GM21528 (cell line): Measurements from ENCODE around the gene AMDHD2.

Experiments used
- ATAC-seq: cut with Tn5 transposase; IDR thresholded peaks from one replicate; pipeline ENCODE4 v1.9.1; 2021; ENCODE audit warnings: mild to moderate bottlenecking, moderate library complexity; ENCODE audit not compliant: unreplicated experiment, low FRiP score

The AMDHD2 gene

DNA sequence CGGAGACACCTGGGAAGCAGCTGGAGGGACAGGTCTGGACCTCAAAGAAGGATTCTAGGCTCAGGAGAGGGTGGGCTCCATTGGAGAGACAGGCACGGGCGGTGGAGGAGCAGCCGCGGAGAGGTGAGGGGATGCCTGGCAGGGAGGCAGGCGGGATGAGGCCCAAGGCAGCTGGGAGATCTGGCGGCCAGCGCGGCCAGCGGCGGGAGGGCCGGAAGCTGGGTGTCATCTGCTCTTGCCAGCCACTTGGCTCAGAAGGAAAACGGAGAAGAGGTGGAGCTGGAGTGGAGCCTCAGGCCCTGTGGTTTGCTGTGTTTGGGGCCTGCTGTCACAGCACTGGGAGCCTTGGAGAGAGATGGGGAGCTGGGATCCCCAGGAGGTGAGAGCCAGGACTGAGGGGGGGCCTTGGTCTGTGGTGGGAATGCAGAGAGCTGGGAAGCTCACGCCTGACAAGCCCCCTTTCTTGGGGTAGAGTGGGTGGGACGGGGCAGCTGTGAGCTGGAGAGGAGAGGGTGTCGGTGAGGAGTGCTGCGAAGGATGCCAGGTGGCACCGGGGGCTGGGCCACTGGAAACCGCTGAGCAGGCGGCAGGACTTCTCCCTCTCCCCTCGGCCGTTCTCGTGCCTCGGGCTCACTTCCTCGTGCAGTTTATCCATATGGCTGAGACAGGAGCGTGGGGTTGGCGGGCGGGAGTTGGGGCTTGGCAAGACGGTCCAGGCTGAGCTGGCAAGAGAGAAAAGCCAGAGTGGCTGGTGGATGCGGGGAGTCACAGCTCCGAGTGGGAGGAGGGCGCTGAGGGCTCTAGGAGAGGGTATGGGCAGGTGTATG lies 37.2 kb upstream of the AMDHD2 start:
- ATAC-seq, result no peak

DNA sequence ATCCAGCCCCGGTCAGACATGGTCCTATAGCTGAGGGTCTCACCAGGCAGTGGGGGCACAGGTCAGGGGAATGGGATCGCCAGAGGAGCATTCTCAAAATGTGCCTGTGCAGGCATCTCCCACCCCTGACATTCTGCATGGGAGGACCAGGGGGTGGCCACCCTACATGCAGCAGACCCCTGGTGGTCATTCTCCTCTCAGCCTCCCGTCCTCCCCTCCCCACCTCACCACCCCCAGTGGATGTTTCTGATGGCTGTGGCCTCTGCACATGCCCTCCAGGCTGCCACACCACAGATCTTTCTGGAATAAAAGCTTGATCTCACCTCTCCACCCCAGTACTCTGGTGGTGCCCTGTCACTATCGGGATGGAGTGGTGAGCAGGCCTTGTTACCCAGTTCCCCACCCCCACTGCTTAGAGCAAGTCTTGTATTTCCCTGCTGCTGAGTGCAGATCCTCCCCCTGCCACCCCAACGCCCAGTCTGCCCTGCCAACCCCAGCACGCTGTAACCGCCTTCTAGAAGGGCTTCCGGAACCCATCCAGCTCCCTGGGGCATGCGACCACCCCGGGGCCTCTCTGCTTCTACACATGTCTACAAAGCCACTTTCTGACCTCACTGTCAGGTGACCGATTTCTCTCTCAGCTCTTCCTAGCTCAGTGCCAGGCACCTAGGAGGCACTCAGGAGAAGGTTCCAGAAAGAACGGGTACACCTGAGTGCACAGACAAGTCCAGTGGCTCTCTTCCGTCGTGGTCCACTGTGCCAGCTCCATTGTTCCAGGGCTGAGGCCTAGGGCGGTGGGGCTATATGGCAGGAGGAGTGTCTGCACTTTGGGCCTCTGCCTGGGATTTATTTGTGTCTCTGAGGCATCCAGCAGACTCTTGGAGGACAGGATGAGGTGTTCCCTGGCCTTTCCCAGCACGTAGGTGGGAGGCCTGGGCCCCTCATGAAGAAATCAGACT lies 36.0 kb upstream of the AMDHD2 start:
- no peak for ATAC-seq

DNA sequence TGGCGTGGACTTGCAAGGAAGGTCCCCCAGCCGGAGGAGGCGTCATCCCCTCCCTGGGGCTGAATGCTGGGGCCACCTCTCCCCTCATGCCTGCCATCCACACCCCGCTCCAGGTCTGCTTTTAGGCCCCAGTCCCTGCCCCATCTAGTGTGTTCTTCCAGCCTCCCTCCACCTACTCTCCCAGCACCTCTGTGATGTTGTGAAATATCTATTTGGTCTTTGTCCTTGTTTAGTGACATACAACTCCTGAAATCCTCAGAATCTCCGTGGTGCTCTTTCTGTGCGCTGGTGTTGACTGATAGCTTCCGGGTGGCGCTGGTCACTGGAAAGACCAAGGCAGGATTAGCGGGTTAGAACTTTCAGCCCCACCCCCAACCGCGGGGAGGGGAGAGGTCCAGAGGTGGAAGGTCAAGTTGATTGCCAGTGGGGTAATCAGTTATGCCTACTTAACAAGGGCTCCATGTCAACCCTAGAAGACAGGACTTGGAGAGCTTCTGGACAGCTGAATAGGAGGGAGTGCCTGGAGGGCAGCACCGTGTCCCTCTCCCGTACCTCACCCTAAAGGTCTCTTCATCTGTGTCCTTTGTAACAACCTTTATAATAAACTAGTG lies 35.2 kb upstream of the AMDHD2 start:
- no peak for ATAC-seq

- no peak for ATAC-seq
These were observed 34.2 kb upstream of the AMDHD2 start for GRCh38 chr16:2485811-2486507.

DNA sequence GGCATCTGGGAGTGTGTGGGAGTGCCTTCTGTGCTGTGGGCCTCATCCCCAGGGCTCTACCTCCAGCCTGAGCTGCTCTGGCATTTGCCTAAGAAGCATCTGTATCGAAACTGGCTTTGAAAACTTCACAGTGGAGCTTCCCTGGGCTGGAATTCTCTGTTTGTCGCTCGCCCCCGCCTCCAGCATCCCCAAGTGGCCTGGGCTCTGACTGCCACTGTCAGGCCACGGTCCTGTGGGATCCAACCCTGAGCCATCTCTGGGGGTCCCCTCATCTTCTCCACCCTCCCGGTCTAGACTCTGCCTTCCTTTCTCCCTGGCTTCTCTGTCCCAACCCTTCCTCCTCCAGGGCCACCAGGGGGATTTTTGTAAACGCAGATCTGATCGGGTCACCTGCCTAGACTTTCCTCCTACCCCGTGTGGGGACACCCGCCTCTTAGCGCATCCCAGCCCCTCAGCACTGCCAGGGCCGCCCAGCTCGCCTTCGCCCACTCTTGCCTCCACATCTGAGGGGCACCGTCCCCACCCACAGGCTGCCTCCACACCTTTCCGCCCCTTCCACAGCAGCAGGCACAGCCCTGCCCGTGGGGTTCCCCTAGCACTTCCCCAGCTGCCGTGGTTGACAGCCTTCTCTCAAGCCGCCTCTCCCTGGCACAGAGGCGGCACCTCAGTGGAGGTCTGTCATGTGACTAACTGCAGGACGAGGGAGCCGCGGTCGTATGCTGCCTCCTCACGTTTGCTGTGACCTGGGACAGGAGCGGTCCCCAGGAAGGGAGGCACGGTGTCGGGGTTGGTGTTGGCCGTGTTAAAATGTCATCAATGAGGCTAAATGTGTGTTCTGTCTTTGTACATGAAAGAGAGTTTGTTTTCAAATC lies 33.3 kb upstream of the AMDHD2 start:
- ATAC-seq, result no peak

GRCh38 chr16:2487517-2487842 lies 32.7 kb upstream of the AMDHD2 start:
- no peak for ATAC-seq

DNA sequence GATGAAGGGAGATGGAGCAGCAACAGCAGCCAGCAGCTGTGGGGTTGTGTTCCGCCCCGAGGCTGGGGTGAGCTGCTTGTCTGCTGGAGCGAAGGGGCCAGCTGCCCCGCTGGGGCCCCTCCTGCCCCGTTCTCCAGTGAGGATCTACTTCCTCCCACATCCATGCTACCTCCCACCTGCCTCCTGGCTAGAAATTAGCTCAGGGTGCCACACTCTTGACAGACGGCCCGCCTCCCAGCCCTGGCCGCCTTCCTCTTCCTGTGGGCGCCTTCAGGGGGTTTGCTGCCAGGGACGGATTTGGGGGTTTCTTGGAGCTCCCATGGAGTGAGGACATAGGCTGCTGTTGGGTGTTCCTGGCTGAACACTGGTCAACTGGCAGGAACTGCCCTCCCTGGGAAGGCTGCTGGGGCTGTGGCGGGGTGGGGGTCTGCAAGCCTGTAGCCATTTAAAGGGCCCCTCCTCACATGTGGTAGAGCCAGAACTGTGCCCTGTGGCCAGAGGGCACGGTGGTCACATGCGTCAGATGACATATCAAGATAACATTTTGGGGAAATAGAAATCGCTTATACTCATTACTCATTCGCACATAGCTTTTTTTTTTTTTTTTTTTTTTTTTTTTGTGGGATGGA lies 32.2 kb upstream of the AMDHD2 start:
- ATAC-seq, result no peak

DNA sequence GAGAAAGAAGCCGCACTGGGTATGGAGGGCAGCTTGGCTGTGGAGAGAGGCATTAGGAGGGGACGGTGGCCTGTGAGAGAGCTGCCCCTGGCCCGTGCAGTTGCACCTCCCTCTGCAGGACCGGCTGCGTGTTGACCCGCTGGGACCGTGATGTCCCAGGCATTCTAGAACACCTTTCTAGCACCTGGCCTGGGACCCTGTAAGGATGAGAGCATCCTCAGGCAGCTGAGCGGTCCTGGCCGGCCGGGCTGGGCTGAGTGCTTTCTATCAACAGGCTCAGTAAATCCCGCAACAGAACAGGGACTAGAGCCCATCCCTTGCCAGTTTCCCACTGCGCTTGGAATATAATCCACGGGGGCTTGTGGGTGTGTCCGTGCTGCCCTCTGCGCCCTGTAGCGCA lies 30.6 kb upstream of the AMDHD2 start:
- no peak for ATAC-seq

DNA sequence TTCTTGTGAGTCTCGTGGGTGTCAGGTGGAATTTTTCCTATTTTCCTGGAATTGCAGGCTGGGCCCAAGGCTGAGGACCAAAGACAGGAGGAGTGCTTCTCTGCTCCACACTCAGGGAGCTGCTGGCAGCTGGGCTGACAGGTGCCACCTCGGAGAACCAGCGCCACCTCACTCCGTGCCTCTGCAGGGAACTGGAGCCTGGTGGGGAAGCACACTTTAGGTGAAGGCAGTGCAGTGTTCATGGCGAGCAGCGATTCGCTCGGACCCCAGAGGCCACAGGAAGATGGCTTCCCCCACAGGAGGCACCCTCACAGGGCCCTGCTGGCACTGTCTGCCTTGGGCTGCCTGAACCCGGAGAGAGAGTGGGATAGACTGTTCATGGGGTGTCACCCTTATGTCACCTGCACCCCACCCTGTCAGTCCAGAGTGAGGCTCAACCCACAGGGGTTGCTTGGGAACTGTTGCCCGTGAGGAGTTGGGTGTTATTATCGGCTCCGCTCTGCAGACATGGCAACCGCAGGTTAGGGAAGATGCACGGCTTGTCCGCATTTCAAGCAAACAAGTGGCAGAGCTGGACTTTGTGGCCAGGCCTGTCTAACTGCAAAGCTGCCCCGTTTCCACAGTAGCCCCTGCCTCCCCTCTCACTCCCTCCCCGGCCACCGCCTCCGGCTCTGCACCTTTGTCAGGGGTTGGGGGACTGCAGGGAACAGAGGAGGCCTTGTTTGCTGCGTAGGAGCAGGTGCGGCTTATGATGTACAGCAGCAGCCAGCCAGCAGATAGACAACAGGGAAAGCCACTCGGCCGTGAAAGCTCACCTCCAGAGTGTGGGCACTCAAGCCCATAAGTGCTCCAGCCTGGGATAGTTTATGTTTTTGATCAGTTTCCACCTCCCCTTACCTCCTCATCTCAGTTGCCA lies 29.7 kb upstream of the AMDHD2 start:
- no peak for ATAC-seq

DNA sequence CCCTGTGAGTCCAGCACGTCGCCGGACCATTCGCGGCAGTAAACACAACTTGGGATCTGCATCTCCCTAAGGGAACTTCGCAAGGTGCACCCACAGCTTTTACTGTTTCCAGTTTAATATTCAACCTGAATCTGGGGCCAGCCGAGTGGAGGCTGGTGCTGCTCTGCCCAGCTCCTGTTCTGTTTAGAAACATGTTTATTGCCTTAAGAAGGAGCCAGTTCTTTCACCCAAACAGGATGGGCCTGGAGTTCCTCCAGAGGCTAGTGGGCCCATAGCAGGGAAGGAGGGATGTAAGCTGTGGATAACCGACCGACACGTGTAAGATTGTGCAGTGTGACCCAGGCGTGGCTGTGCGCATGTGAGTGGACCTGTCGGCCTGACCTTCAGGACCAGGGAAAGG lies 27.9 kb upstream of the AMDHD2 start:
- ATAC-seq, result no peak

GRCh38 chr16:2493605-2494004 lies 26.6 kb upstream of the AMDHD2 start:
- ATAC-seq, result no peak

DNA sequence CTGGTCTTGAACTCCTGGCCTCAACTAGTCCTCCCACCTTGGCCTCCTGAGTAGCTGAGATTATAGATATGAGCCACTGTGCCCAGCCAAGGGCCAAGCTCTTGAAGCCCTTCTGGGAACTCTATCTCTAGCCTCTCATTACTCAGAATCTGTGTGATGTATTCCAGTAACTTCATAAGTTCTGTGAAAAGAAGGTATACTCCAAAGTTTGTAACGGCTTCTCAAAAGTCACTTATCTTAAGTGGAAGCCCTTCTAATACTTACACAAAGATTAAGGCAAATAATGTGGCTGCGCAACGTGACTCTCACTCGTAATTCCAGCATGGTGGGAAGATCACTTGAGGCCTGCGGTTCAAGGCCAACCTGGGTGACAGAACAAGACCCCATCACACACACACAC lies 25.6 kb upstream of the AMDHD2 start:
- no peak for ATAC-seq

- ATAC-seq, result no peak
These were observed 25.1 kb upstream of the AMDHD2 start for GRCh38 chr16:2495041-2495440.

- no peak for ATAC-seq
These were observed 23.7 kb upstream of the AMDHD2 start for GRCh38 chr16:2496223-2497115.

- no peak for ATAC-seq
These were observed 23.0 kb upstream of the AMDHD2 start for GRCh38 chr16:2497116-2497630.

- ATAC-seq, result no peak
These were observed 22.3 kb upstream of the AMDHD2 start for GRCh38 chr16:2497695-2498484.
